Measurements from ENCODE around the gene OR5B21.

Gene OR5B21

GRCh38 chr11:58490827-58491226 lies 17.1 kb downstream of the OR5B21 start:
- DNase-seq, result peak; percentile 43

- no peak for DNase-seq
Observed at GRCh38 chr11:58487170-58487569, 20.7 kb downstream of the OR5B21 start.

GRCh38 chr11:58485961-58486360 lies 21.9 kb downstream of the OR5B21 start:
- no peak for DNase-seq

- DNase-seq, result no peak
Observed at GRCh38 chr11:58471892-58472291, 36.0 kb downstream of the OR5B21 start.

- DNase-seq, result no peak
Observed at GRCh38 chr11:58466293-58466692, 41.6 kb downstream of the OR5B21 start.

GRCh38 chr11:58465690-58466089 lies 42.2 kb downstream of the OR5B21 start:
- DNase-seq, result no peak
